ENCODE results near the gene APPL1. TPM values are rescaled to one million over a fixed set of nuclear protein-coding genes. Genes with fewer than 3 reads are reported as not detected.

Gene APPL1
- total and polyA plus RNA-seq, 2 experiments from 2014 or later: 35.6 to 55.8 TPM

- in situ Hi-C loops (cut with MboI): loop anchor here (10.0 kb wide), 1 partner anchor 130 kb away; no protein-coding TSS in a partner anchor
- H3K9me2 ChIP-seq (ENCODE audit: insufficient read depth): no peaks in the 10 kb centered on the region
- H3K9me3 ChIP-seq (ENCODE audit: low read depth): no peaks in the 10 kb centered on the region
- H3K4me3 ChIP-seq: no peak overlapping the region
- peak overlapping the region; percentile 36 for H2AFZ ChIP-seq
- peak overlapping the region; percentile 40 for H3K4me2 ChIP-seq (ENCODE audit: unreplicated experiment)
- peaks cover 19% of the 10 kb centered on the region for H3K79me2 ChIP-seq (ENCODE audit: insufficient read depth)
- H3K4me1 ChIP-seq (ENCODE audit: insufficient read depth): peaks cover 29% of the 10 kb centered on the region
- no peak overlapping the region for H3K27ac ChIP-seq
- no peaks in the 10 kb centered on the region for H3K27me3 ChIP-seq (replicated peaks; ENCODE audit: insufficient read depth)
- H4K20me1 ChIP-seq (ENCODE audit: insufficient read depth): peaks cover 7% of the 10 kb centered on the region
- H3K9ac ChIP-seq: no peak overlapping the region
- H3F3A ChIP-seq (ENCODE audit: insufficient read depth): peaks cover 21% of the 10 kb centered on the region
- WGBS, 2 experiments (ENCODE audit: low coverage in 1 of 2, low lambda C conversion rate in 2 of 2, missing lambda C conversion rate in 2 of 2): 48 to 61% methylated on average over 4 of the region's 4 CpGs
- peak; percentile 36 for DNase-seq
- no peaks in the 10 kb centered on the region for H3K36me3 ChIP-seq (ENCODE audit: low read depth)
- TF ChIP-seq EZH2phosphoT487 (IDR thresholded peaks at IDR 0.05; ENCODE audit: insufficient read depth, low read depth): no peak
- TF ChIP-seq EZH2 (IDR thresholded peaks at IDR 0.05; ENCODE audit: insufficient read depth, poor library complexity, severe bottlenecking): no peak
These were observed 2.7 kb upstream of the APPL1 start for GRCh38 chr3:57224856-57225255.

- no peak overlapping the region for H2AFZ ChIP-seq
- in situ Hi-C loops (cut with MboI): loop anchor here (10.0 kb wide), 1 partner anchor 131 kb away; no protein-coding TSS in a partner anchor
- H3K27ac ChIP-seq: no peak overlapping the region; the same call in 1 of the 2 replicates
- no peak overlapping the region for H3K9ac ChIP-seq
- H3K4me1 ChIP-seq (ENCODE audit: insufficient read depth): peaks cover 32% of the 10 kb centered on the region
- H3K9me2 ChIP-seq (ENCODE audit: insufficient read depth): no peaks in the 10 kb centered on the region
- WGBS, 2 experiments (ENCODE audit: low coverage in 1 of 2, low lambda C conversion rate in 2 of 2, missing lambda C conversion rate in 2 of 2): 83 to 95% methylated on average over 2 of the region's 2 CpGs
- H4K20me1 ChIP-seq (ENCODE audit: insufficient read depth): peaks cover 9% of the 10 kb centered on the region
- peaks cover 32% of the 10 kb centered on the region for H3K79me2 ChIP-seq (ENCODE audit: insufficient read depth)
- no peak for TF ChIP-seq EZH2phosphoT487 (IDR thresholded peaks at IDR 0.05; ENCODE audit: insufficient read depth, low read depth)
- DNase-seq: no peak
- no peaks in the 10 kb centered on the region for H3K9me3 ChIP-seq (ENCODE audit: low read depth)
- H3K36me3 ChIP-seq (ENCODE audit: low read depth): no peaks in the 10 kb centered on the region
- H3K4me3 ChIP-seq: no peak overlapping the region
- no peak overlapping the region for H3K4me2 ChIP-seq (ENCODE audit: unreplicated experiment)
- no peaks in the 10 kb centered on the region for H3K27me3 ChIP-seq (replicated peaks; ENCODE audit: insufficient read depth)
- H3F3A ChIP-seq (ENCODE audit: insufficient read depth): peaks cover 29% of the 10 kb centered on the region
These were observed 1.4 kb upstream of the APPL1 start for GRCh38 chr3:57226176-57226575.

DNA sequence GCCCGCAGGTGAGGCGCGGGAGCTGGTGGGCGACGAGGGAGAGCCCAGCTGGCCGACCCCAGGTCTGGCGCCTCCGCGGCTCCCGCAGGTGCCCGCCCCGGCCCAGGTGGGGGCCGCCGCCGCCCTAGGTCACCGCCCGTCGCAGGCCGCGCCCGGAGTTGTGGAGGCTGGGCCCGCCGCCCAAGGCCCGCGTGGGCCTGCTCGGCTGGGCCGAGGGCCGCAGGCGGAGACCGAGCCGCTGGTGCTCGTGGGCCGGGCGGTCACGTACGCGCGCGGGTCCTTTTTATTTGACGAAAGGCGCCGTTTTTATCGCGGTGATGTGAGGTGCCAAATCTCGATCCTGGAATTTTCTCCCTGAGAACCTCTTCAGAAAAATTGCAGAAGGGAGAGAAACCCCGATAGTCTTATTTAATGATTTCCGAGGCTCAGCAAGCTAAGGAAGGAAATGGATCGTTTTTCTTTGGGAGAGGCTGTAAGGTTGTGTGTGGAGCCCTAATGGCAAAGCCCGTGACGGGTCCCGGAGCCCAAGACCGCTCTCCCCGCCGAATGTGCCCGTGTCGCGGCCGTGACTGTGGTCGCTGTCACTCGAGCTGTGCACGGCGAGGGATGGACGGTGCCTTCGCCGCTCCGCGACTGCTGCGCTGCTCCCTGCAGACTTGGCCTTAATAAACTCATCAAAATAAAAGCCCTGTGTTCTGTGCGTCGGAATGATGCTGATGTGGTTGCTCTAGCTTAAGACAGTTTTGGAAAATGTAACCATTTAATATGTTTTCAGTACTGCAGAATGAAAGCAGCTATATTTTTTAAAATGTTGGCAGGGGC lies 612 bp downstream of the APPL1 start:
- Histone ChIP-seq H3K4me3 (peak overlapping the region; percentile 87), H4K20me1 (ENCODE audit: insufficient read depth) (peaks cover 9% of the 10 kb centered on the region), H3K79me2 (ENCODE audit: insufficient read depth) (peaks cover 52% of the 10 kb centered on the region), H3K4me1 (ENCODE audit: insufficient read depth) (peaks cover 32% of the 10 kb centered on the region), H3K36me3 (ENCODE audit: low read depth) (no peaks in the 10 kb centered on the region), H3K9me2 (ENCODE audit: insufficient read depth) (no peaks in the 10 kb centered on the region), H2AFZ (peak overlapping the region; percentile 89), H3K4me2 (ENCODE audit: unreplicated experiment) (peak overlapping the region; percentile 90), H3K9ac (peak overlapping the region; percentile 88), H3F3A (ENCODE audit: insufficient read depth) (peaks cover 29% of the 10 kb centered on the region), H3K9me3 (ENCODE audit: low read depth) (no peaks in the 10 kb centered on the region), H3K27ac (peak overlapping the region; percentile 75), H3K27me3 (replicated peaks; ENCODE audit: insufficient read depth) (no peaks in the 10 kb centered on the region)
- DNase-seq: peak; percentile 76
- in situ Hi-C loops (cut with MboI): loop anchor here (10.0 kb wide), 1 partner anchor 133 kb away; no protein-coding TSS in a partner anchor
- TF ChIP-seq EZH2phosphoT487 (IDR thresholded peaks at IDR 0.05; ENCODE audit: insufficient read depth, low read depth) (no peak), EZH2 (IDR thresholded peaks at IDR 0.05; ENCODE audit: insufficient read depth, poor library complexity, severe bottlenecking) (no peak)
- 0 to 1% methylated on average over 59 to 63 of the region's 70 CpGs for WGBS, 2 experiments (ENCODE audit: low coverage in 1 of 2, low lambda C conversion rate in 2 of 2, missing lambda C conversion rate in 2 of 2)

GRCh38 chr3:57230006-57230405 lies 2.5 kb downstream of the APPL1 start:
- Histone ChIP-seq H3K79me2 (ENCODE audit: insufficient read depth) (peaks cover 71% of the 10 kb centered on the region), H3K9me3 (ENCODE audit: low read depth) (no peaks in the 10 kb centered on the region), H3F3A (ENCODE audit: insufficient read depth) (peaks cover 29% of the 10 kb centered on the region), H2AFZ (no peak overlapping the region), H4K20me1 (ENCODE audit: insufficient read depth) (peaks cover 13% of the 10 kb centered on the region), H3K36me3 (ENCODE audit: low read depth) (no peaks in the 10 kb centered on the region), H3K27me3 (replicated peaks; ENCODE audit: insufficient read depth) (no peaks in the 10 kb centered on the region), H3K9ac (peak overlapping the region; percentile 22), H3K4me3 (peak overlapping the region; percentile 87; the same call in 1 of the 2 replicates), H3K4me2 (ENCODE audit: unreplicated experiment) (peak overlapping the region; percentile 90), H3K9me2 (ENCODE audit: insufficient read depth) (no peaks in the 10 kb centered on the region), H3K27ac (peak overlapping the region; percentile 75), H3K4me1 (ENCODE audit: insufficient read depth) (peaks cover 23% of the 10 kb centered on the region)
- TF ChIP-seq EZH2 (IDR thresholded peaks at IDR 0.05; ENCODE audit: insufficient read depth, poor library complexity, severe bottlenecking) (no peak), EZH2phosphoT487 (IDR thresholded peaks at IDR 0.05; ENCODE audit: insufficient read depth, low read depth) (no peak)
- DNase-seq: no peak
- WGBS, 2 experiments (ENCODE audit: low coverage in 1 of 2, low lambda C conversion rate in 2 of 2, missing lambda C conversion rate in 2 of 2): 63 to 64% methylated on average over 2 of the region's 2 CpGs
- in situ Hi-C loops (cut with MboI): no loop called here
